Ureter (tissue), 1 donor: ENCODE data around the gene LUM. TPM values are rescaled to one million over a fixed set of nuclear protein-coding genes. Genes with fewer than 3 reads are reported as not detected.
"Not testable (repeated sequence)": the region's sequence is repeated elsewhere in the genome, so short reads cannot be mapped to it uniquely, and the experiment has no call there.

Experiments used
- DNase-seq: peaks from one replicate; pipeline ENCODE4 v3.0.0-alpha.2; 2020; ENCODE audit warnings: low spot score
- total RNA-seq: library from RNA; stranded (reverse); gene quantifications from one replicate; pipeline ENCODE4 v1.2.4, GENCODE V29; 2023
- donor health status: DM: yes; HTN: yes; CAD: no.

LUM gene
- total RNA-seq, 1 donor from 2014 or later, result 104 TPM

- no peak for DNase-seq
These were observed 1.5 kb downstream of the LUM start for GRCh38 chr12:91109581-91110310.

- DNase-seq, result peak; percentile 63
These were observed 2.1 kb downstream of the LUM start for GRCh38 chr12:91109148-91109564.

GRCh38 chr12:91108196-91108755 is 3.0 kb downstream of the LUM start:
- no peak for DNase-seq

GRCh38 chr12:91106283-91106682 is 5.0 kb downstream of the LUM start:
- no peak for DNase-seq

- DNase-seq, result no peak
These were observed 5.5 kb downstream of the LUM start for GRCh38 chr12:91105807-91106206.

- DNase-seq, result no peak
These were observed 6.4 kb downstream of the LUM start for GRCh38 chr12:91104812-91105466.

GRCh38 chr12:91103624-91104023 is 7.7 kb downstream of the LUM start:
- DNase-seq, result no peak

- no peak for DNase-seq
These were observed 8.2 kb downstream of the LUM start for GRCh38 chr12:91103101-91103500.

GRCh38 chr12:91100906-91101305 is 10.4 kb downstream of the LUM start:
- no peak for DNase-seq

- DNase-seq, result no peak
These were observed 11.5 kb downstream of the LUM start for GRCh38 chr12:91099836-91100235.

- DNase-seq, result no peak
These were observed 12.0 kb downstream of the LUM start for GRCh38 chr12:91099341-91099740.

- no peak for DNase-seq
These were observed 12.4 kb downstream of the LUM start for GRCh38 chr12:91098941-91099340.

- no peak for DNase-seq
These were observed 12.8 kb downstream of the LUM start for GRCh38 chr12:91098461-91098860.

- no peak for DNase-seq
These were observed 16.3 kb downstream of the LUM start for GRCh38 chr12:91094957-91095356.

- DNase-seq, result no peak
These were observed 17.1 kb downstream of the LUM start for GRCh38 chr12:91094032-91094662.

GRCh38 chr12:91093341-91093740 is 18.0 kb downstream of the LUM start:
- no peak for DNase-seq

GRCh38 chr12:91091916-91092715 is 19.2 kb downstream of the LUM start:
- DNase-seq, result no peak

GRCh38 chr12:91089953-91090352 is 21.3 kb downstream of the LUM start:
- DNase-seq, result not testable (repeated sequence)

GRCh38 chr12:91080041-91080440 is 31.3 kb downstream of the LUM start:
- DNase-seq, result no peak

- no peak for DNase-seq
These were observed 32.8 kb downstream of the LUM start for GRCh38 chr12:91078501-91078900.

GRCh38 chr12:91077228-91077954 is 33.9 kb downstream of the LUM start:
- no peak for DNase-seq
